GM19372 (cell line): Measurements from ENCODE around the gene TULP4.
"Not testable (repeated sequence)": the region's sequence is repeated elsewhere in the genome, so short reads cannot be mapped to it uniquely, and the experiment has no call there.

ENCODE experiments used
- ATAC-seq: cut with Tn5 transposase; IDR thresholded peaks from one replicate; pipeline ENCODE4 v1.9.1; 2021; ENCODE audit warnings: mild to moderate bottlenecking, low read depth, moderate library complexity; ENCODE audit not compliant: unreplicated experiment

The TULP4 gene

GRCh38 chr6:158457616-158458278 lies 145.5 kb downstream of the TULP4 start:
- no peak for ATAC-seq

GRCh38 chr6:158459726-158460125 lies 147.5 kb downstream of the TULP4 start:
- ATAC-seq = no peak

GRCh38 chr6:158460602-158461169 lies 148.4 kb downstream of the TULP4 start:
- ATAC-seq = no peak

GRCh38 chr6:158461954-158462353 lies 149.7 kb downstream of the TULP4 start:
- ATAC-seq = no peak

- no peak for ATAC-seq
Measured at GRCh38 chr6:158464483-158464882, 152.2 kb downstream of the TULP4 start.

GRCh38 chr6:158465257-158465656 lies 153.0 kb downstream of the TULP4 start:
- ATAC-seq = no peak

DNA sequence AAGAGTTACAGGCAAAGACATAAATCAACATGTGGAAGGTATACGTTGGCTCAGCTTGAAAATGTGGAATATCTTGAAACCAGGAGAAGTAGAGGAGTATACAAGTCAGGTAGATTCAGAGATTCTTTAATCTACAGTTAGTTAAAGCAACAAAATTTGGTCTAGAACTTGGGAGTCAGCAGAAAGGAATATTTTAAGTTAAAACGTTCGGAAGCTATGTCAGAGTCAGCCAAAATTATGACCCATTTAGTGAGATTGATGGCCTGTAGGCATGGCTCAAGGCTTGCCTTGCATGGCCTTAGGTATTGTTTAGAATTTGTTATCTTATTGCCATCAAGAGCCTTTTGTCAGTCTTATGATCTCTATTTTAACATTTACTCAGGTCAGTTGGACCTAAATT lies 153.5 kb downstream of the TULP4 start:
- ATAC-seq = no peak

- no peak for ATAC-seq
Measured at GRCh38 chr6:158467923-158468322, 155.7 kb downstream of the TULP4 start.

DNA sequence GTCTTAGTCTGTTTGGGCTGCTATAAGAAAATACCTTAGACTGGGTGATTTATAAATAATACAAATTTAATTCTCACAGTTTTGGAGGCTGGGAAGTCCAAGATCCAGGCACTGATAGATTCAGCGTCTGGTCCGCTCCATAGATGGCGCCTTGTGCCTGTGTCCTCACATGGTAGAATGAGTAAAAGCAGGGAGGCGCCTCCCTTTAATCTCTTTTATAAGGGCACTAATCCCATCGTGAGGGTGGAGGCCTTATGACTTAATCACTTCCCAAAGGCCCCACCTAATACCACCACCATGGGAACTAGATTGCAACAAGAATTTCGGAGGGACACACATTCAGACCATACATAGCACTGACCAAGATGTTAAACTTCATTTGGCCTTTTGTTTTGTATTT lies 156.4 kb downstream of the TULP4 start:
- no peak for ATAC-seq

DNA sequence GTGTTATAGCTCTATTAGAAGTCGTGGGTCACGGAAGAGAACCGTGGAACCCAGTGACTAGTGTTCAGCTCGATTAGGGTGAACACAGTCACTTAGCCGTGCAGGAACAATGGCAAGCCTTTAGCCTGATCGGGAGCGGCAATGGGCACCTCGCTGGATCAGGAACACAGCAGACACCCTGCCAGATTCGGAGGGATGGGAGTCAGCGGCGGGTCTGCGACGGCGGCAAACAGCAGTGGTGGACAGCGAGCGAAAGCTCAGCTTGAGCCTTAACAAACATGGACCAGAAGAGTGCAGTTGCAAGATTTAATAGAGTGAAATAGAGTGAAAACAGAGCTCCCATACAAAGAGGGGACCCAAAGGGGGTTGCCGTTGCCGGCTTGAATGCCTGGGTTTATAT lies 157.8 kb downstream of the TULP4 start:
- ATAC-seq = not testable (repeated sequence)

DNA sequence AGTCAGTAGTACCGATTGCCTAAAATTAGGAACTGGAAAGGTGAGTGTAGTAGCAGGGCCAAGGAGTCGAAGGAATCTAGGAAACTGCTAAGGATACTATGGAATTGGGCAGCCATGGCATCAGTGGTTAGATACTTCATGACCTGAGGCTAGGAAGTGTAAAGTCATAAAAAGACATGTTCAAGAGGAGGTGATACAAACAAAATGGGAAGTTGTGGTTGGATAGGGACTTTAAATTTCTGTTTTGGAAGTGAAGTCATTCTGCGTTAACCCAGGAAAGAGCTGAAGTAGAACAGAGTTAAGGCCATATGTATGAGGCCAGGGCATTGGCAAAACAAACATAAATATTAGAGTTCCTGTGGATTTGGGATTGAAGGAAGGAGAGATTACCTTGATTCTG lies 159.1 kb downstream of the TULP4 start:
- no peak for ATAC-seq

DNA sequence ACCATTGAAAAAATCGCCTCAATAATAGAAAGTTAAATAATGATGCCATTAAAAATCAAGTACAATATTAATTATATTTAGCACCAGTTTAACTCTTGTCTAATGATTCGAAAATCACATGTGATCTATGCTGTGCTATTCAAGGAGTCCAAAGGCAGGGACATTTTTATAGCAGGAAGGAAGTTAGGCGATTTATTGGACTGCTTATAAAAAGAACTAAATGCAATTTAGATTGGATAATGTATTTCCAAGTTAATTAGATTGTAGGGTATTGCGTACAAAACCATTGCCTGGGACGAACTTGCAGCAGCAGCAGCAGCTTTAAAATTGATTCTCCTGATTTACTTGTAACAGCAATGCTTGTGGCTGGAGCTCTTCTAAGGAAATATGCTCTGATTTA lies 160.2 kb downstream of the TULP4 start:
- no peak for ATAC-seq

DNA sequence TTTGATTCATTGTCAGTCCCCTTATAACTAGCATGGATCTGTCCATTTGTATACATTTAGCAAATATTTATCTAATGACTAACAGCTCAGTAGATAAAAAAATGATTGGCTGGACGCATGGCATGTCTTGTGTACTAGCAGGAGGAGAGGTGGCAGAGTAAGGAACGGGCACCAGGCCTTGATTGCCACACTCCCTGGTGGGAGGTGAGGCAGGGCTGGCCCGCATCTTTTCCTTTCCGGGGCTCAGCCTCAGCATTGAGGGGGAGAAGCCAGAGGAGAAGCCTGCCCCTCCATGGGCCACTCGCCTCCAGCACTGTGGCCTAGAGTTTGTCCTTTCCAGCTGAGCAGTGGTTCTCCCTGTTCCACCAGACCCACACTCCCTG lies 162.7 kb downstream of the TULP4 start:
- ATAC-seq = peak; percentile 5

GRCh38 chr6:158475344-158476302 lies 163.4 kb downstream of the TULP4 start:
- ATAC-seq = peak; percentile 79

GRCh38 chr6:158476389-158476788 lies 164.1 kb downstream of the TULP4 start:
- no peak for ATAC-seq

DNA sequence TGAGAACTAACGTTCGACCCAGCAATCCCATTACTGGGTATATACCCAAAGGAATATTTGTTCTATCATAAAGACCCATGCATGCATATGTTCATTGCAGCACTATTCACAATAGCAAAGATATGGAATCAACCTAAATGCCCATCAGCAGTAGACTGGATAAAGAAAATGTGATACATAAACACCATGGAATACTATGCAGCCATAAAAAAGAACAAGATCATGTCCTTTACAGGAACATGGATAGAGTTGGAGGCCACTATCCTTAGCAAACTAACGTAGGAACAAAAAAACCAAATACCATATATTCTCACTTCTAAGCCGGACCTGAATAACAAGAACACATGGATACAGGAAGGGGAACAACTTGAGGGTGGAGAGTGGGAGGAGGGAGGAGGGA lies 165.5 kb downstream of the TULP4 start:
- not testable (repeated sequence) for ATAC-seq

DNA sequence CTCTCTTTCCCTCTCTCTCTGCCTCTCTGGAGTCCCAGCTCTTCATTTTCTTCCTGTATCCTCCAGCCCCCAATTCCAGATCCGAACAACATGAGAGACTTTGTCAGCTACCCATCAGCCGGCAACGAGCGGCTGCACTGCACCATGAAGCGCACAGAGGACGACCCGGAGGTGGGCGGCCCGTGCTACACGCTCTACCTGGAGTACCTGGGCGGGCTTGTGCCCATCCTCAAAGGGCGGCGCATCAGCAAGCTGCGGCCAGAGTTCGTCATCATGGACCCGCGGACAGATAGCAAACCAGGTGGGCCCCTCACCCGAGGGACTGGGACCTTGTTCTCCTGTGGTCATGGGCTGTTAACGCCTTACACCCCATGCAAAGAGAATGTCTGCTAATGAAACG lies 168.7 kb downstream of the TULP4 start:
- ATAC-seq = no peak

- no peak for ATAC-seq
Measured at GRCh38 chr6:158481690-158482473, 169.6 kb downstream of the TULP4 start.

DNA sequence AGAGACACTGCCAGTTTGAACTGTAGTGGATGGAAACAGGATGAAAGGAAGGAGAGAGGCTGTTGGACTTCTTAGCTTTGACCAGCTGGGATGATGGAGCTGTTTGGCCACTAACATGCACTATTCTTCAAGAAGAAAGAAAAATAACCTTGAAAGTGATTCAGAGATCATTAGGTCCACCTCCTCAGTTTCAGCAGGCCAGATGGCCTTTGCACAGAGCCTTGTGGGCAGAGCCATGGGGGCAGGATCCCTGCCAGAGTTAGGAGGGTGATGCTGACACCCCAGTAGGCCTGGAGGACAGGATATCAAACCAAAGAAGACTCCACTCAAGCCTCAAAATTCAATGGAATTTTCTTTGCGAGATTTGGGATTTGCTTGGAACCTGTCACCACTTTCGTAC lies 173.2 kb downstream of the TULP4 start:
- no peak for ATAC-seq

GRCh38 chr6:158487495-158487894 lies 175.2 kb downstream of the TULP4 start:
- ATAC-seq = no peak

DNA sequence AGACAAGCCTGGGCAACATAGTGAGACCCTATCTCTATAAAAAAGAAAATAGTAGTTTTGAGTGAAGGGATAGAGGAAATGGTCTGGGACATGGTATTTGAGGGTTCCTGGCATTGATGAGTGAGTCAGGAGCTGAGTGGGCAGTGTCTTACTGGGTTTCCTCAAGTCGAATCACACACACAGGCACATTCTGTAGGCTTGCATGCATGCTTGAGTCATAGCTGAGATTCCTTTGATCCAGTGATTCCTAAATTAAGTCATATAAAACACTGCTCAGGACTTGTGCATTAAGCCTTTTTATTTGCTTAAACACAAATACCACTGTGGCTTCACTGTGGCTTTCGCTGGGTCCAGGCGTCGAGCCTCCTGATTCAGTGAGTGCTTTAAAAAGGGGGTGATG lies 175.8 kb downstream of the TULP4 start:
- ATAC-seq = no peak
